Neural progenitor cell (in vitro differentiated cells): ENCODE measurements around the gene PHF20. TPM values are rescaled to one million over a fixed set of nuclear protein-coding genes. Genes with fewer than 3 reads are reported as not detected.

Source experiments
- DNase-seq: peaks from one replicate; pipeline ENCODE4 v3.0.0-alpha.2; 2016; ENCODE audit warnings: low spot score
- H2AFZ ChIP-seq: fragments of 200-600 bp; sonication (generic); replicated peaks from 2 replicates; pipeline ENCODE4 v1.6.1; 2016; ENCODE audit warnings: antibody characterized with exemption
- H3F3A ChIP-seq: fragments of 200-600 bp; sonication (generic); 2 replicates; pipeline ENCODE4 v1.6.1; 2016; ENCODE audit warnings: antibody characterized with exemption, low read depth
- H3K27ac ChIP-seq: fragments of 200-600 bp; sonication (generic); 2 replicates; pipeline ENCODE4 v1.5.1; 2016; ENCODE audit warnings: mild to moderate bottlenecking
- H3K27me3 ChIP-seq: fragments of 200-600 bp; sonication (generic); 2 replicates; pipeline ENCODE4 v1.6.1; 2016; ENCODE audit warnings: mild to moderate bottlenecking, moderate library complexity
- H3K36me3 ChIP-seq: fragments of 200-600 bp; sonication (generic); 2 replicates; pipeline ENCODE4 v1.5.1; 2016
- H3K4me1 ChIP-seq: fragments of 200-600 bp; sonication (generic); 2 replicates; pipeline ENCODE4 v1.6.1; 2016; ENCODE audit warnings: mixed run types
- H3K4me2 ChIP-seq: fragments of 200-600 bp; sonication (generic); 2 replicates; pipeline ENCODE4 v1.6.1; 2016
- H3K4me3 ChIP-seq: fragments of 200-600 bp; sonication (generic); 2 replicates; pipeline ENCODE4 v1.5.1; 2016
- H3K79me2 ChIP-seq: fragments of 200-600 bp; sonication (generic); 2 replicates; pipeline ENCODE4 v1.6.1; 2016; ENCODE audit warnings: low read depth
- H3K9ac ChIP-seq: fragments of 200-600 bp; sonication (generic); 2 replicates; pipeline ENCODE4 v1.6.1; 2016
- H3K9me3 ChIP-seq: fragments of 200-600 bp; sonication (generic); 2 replicates; pipeline ENCODE4 v1.5.1; 2016; ENCODE audit warnings: low read depth
- H4K20me1 ChIP-seq: fragments of 200-600 bp; sonication (generic); 2 replicates; pipeline ENCODE4 v1.6.1; 2016; ENCODE audit warnings: low read depth
- H3K27ac Mint-ChIP-seq: 3 replicates; pipeline ENCODE4 v1.8.0; 2021; ENCODE audit warnings: mixed read lengths
- H3K27me3 Mint-ChIP-seq: 2 replicates; pipeline ENCODE4 v1.8.0; 2022; ENCODE audit warnings: low read depth, mild to moderate bottlenecking, inconsistent platforms, moderate library complexity, mixed read lengths; ENCODE audit not compliant: insufficient read depth
- H3K36me3 Mint-ChIP-seq: 3 replicates; pipeline ENCODE4 v1.8.0; 2021; ENCODE audit warnings: mixed read lengths
- H3K4me1 Mint-ChIP-seq: 3 replicates; pipeline ENCODE4 v1.8.0; 2021; ENCODE audit warnings: mixed read lengths
- H3K4me3 Mint-ChIP-seq: 3 replicates; pipeline ENCODE4 v1.8.0; 2021; ENCODE audit warnings: mild to moderate bottlenecking, moderate library complexity, mixed read lengths
- H3K9me3 Mint-ChIP-seq: 3 replicates; pipeline ENCODE4 v1.8.0; 2020; ENCODE audit warnings: mixed read lengths
- CTCF ChIP-seq: fragments of 200-600 bp; sonication (generic); IDR thresholded peaks from 2 replicates; pipeline ENCODE4 v1.5.1; 2017; ENCODE audit warnings: antibody characterized with exemption, mild to moderate bottlenecking
- EZH2 ChIP-seq: fragments of 200-600 bp; sonication (generic); IDR thresholded peaks from 2 replicates; pipeline ENCODE4 v1.6.1; 2017; ENCODE audit warnings: antibody characterized with exemption, mild to moderate bottlenecking, moderate library complexity
- EZH2phosphoT487 ChIP-seq: fragments of 200-600 bp; sonication (generic); IDR thresholded peaks from 2 replicates; pipeline ENCODE4 v1.6.1; 2017; ENCODE audit warnings: antibody characterized with exemption
- total RNA-seq: library from RNA; depleted of rRNA; stranded (reverse); fragments of >200 nt; gene quantifications from 2 replicates; pipeline ENCODE4 v1.2.3, GENCODE V29; 2015; ENCODE audit warnings: low replicate concordance

PHF20 gene
- total RNA-seq, 1 donor from 2014 or later, result 54.7 TPM

- Histone ChIP-seq H3K27me3 (no peaks in the 10 kb centered on the region), H3F3A (peaks cover 49% of the 10 kb centered on the region), H3K9ac (no peak overlapping the region), H3K4me1 (no peaks in the 10 kb centered on the region), H3K4me3 (no peak overlapping the region), H3K36me3 (peaks cover 61% of the 10 kb centered on the region), H3K27ac (no peak overlapping the region), H3K79me2 (peaks cover 100% of the 10 kb centered on the region), H4K20me1 (peaks cover 100% of the 10 kb centered on the region), H2AFZ (no peak overlapping the region), H3K9me3 (no peaks in the 10 kb centered on the region), H3K4me2 (peak overlapping the region; percentile 15)
- no peak overlapping the region for H3K4me3 Mint-ChIP-seq
- peaks cover 30% of the 10 kb centered on the region for H3K36me3 Mint-ChIP-seq
- DNase-seq, result no peak
- no peaks in the 10 kb centered on the region for H3K9me3 Mint-ChIP-seq
- TF ChIP-seq EZH2phosphoT487, result no peak
- TF ChIP-seq CTCF, result no peak
- no peak for TF ChIP-seq EZH2
- no peak overlapping the region for H3K27ac Mint-ChIP-seq
- no peaks in the 10 kb centered on the region for H3K27me3 Mint-ChIP-seq
- H3K4me1 Mint-ChIP-seq, result peaks cover 6% of the 10 kb centered on the region
These were observed 39.2 kb upstream of the PHF20 start for GRCh38 chr20:35732644-35732982.

DNA sequence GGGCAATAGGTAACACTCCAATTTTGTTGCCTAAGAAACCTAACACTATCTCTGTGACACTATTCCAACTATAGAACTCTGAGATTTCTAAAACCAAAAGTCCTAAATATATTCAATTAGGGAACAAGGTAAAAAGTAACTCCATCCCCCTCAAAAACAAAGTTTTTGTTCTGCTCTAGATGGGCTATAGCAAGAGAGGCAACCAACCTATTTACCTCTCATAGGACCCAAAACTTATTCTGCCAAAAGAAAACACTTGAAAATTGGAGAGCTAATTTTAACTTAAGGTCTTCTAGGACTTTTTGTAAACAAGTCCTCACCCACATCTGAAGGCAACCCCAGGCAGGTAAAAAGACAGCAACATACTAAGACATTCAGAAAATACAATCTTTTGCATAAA lies 37.4 kb upstream of the PHF20 start:
- H3K27ac ChIP-seq, result no peak overlapping the region
- Mint-ChIP-seq H3K36me3 (peaks cover 41% of the 10 kb centered on the region), H3K4me3 (no peak overlapping the region), H3K27ac (no peak overlapping the region), H3K4me1 (peaks cover 14% of the 10 kb centered on the region), H3K9me3 (no peaks in the 10 kb centered on the region), H3K27me3 (peaks cover 3% of the 10 kb centered on the region)
- DNase-seq, result no peak
- peaks cover 100% of the 10 kb centered on the region for H3K79me2 ChIP-seq
- H3K4me3 ChIP-seq, result no peak overlapping the region
- H3K9me3 ChIP-seq, result no peaks in the 10 kb centered on the region
- H3K4me2 ChIP-seq, result peak overlapping the region; percentile 2
- H4K20me1 ChIP-seq, result peaks cover 100% of the 10 kb centered on the region
- TF ChIP-seq EZH2phosphoT487 (no peak), EZH2 (no peak), CTCF (no peak)
- peaks cover 2% of the 10 kb centered on the region for H3K4me1 ChIP-seq
- peaks cover 48% of the 10 kb centered on the region for H3F3A ChIP-seq
- H3K9ac ChIP-seq, result no peak overlapping the region
- H2AFZ ChIP-seq, result no peak overlapping the region
- H3K36me3 ChIP-seq, result peaks cover 65% of the 10 kb centered on the region
- H3K27me3 ChIP-seq, result no peaks in the 10 kb centered on the region

GRCh38 chr20:35734777-35735649 lies 36.8 kb upstream of the PHF20 start:
- Mint-ChIP-seq H3K27ac (no peak overlapping the region), H3K27me3 (peaks cover 3% of the 10 kb centered on the region), H3K4me1 (peaks cover 19% of the 10 kb centered on the region), H3K4me3 (no peak overlapping the region), H3K36me3 (peaks cover 41% of the 10 kb centered on the region), H3K9me3 (no peaks in the 10 kb centered on the region)
- H4K20me1 ChIP-seq, result peaks cover 100% of the 10 kb centered on the region
- H3K4me1 ChIP-seq, result peaks cover 8% of the 10 kb centered on the region
- no peak overlapping the region for H3K4me3 ChIP-seq
- H3K27me3 ChIP-seq, result no peaks in the 10 kb centered on the region
- no peak overlapping the region for H3K9ac ChIP-seq
- H2AFZ ChIP-seq, result no peak overlapping the region
- H3F3A ChIP-seq, result peaks cover 47% of the 10 kb centered on the region
- peaks cover 65% of the 10 kb centered on the region for H3K36me3 ChIP-seq
- TF ChIP-seq EZH2phosphoT487, result no peak
- no peak for TF ChIP-seq CTCF
- TF ChIP-seq EZH2, result no peak
- H3K27ac ChIP-seq, result no peak overlapping the region
- H3K4me2 ChIP-seq, result peak overlapping the region; percentile 2
- DNase-seq, result no peak
- H3K9me3 ChIP-seq, result no peaks in the 10 kb centered on the region
- peaks cover 100% of the 10 kb centered on the region for H3K79me2 ChIP-seq
